PC-3 (cell line): ENCODE data around the gene SEMA4A. TPM values are rescaled to one million over a fixed set of nuclear protein-coding genes. Genes with fewer than 3 reads are reported as not detected.

ENCODE experiments used
- ATAC-seq: fragments of 200-7000 bp; cut with Tn5 transposase; 2 replicates; pipeline ENCODE4 v1.9.1; 2020; ENCODE audit warnings: mild to moderate bottlenecking, moderate library complexity
- BruUV-seq: library from RNA; stranded (reverse); fragments of 400-500 nt; replicated peaks from 2 replicates; lab custom pipeline; 2021; lab: Mats Ljungman, UMichigan
- CTCF ChIA-PET: fragments of 300-600 bp; sonication (Branson Sonifier 250); formaldehyde crosslinking; loops from one replicate; lab custom pipeline; 2022; ENCODE audit warnings: antibody characterized with exemption; lab: Charles Lee
- POLR2A ChIA-PET: fragments of 300-600 bp; sonication (Branson Sonifier 250); formaldehyde crosslinking; loops from one replicate; lab custom pipeline; 2022; ENCODE audit warnings: antibody characterized with exemption; ENCODE audit not compliant: unreplicated experiment; lab: Charles Lee
- DNase-seq: peaks from one replicate; pipeline ENCODE4 v3.0.0-alpha.2; 2015
- H2AFZ ChIP-seq: fragments of 300-600 bp; sonication (generic); 2 replicates; pipeline ENCODE4 v1.6.0; 2016; ENCODE audit warnings: antibody characterized with exemption, low read length
- H3F3A ChIP-seq: fragments of 300-600 bp; sonication (generic); one replicate; pipeline ENCODE4 v1.6.0; 2017; ENCODE audit warnings: antibody characterized with exemption, low read length, control low read depth, mild to moderate bottlenecking; ENCODE audit not compliant: unreplicated experiment
- H3K27ac ChIP-seq: fragments of 300-600 bp; sonication (generic); 2 replicates; pipeline ENCODE4 v1.5.1; 2016; ENCODE audit warnings: mild to moderate bottlenecking, low read length
- H3K27me3 ChIP-seq: fragments of 300-600 bp; sonication (generic); 2 replicates; pipeline ENCODE4 v1.6.1; 2016; ENCODE audit warnings: low read length, mixed read lengths
- H3K36me3 ChIP-seq: fragments of 300-600 bp; sonication (generic); 2 replicates; pipeline ENCODE4 v1.6.1; 2016; ENCODE audit warnings: low read depth, mixed run types, low read length, mixed read lengths
- H3K4me1 ChIP-seq: fragments of 300-600 bp; sonication (generic); 2 replicates; pipeline ENCODE4 v1.5.1; 2016; ENCODE audit warnings: low read length; ENCODE audit not compliant: insufficient read depth
- H3K4me2 ChIP-seq: fragments of 300-600 bp; sonication (generic); 2 replicates; pipeline ENCODE4 v1.6.0; 2016; ENCODE audit warnings: low read length
- H3K4me3 ChIP-seq: fragments of 300-600 bp; sonication (generic); 2 replicates; pipeline ENCODE4 v1.5.1; 2016; ENCODE audit warnings: mild to moderate bottlenecking, low read length, mixed read lengths
- H3K79me2 ChIP-seq: fragments of 300-600 bp; sonication (generic); 2 replicates; pipeline ENCODE4 v1.6.1; 2017; ENCODE audit warnings: low read length, mixed read lengths
- H3K9ac ChIP-seq: fragments of 300-600 bp; sonication (generic); 2 replicates; pipeline ENCODE4 v1.6.0; 2016; ENCODE audit warnings: mild to moderate bottlenecking, low read length
- H3K9me2 ChIP-seq: fragments of 300-600 bp; sonication (generic); replicated peaks from 2 replicates; pipeline ENCODE4 v1.6.1; 2016; ENCODE audit warnings: mixed run types, low read length, mixed read lengths
- H3K9me3 ChIP-seq: fragments of 300-600 bp; sonication (generic); 2 replicates; pipeline ENCODE4 v1.6.1; 2016; ENCODE audit warnings: low read length, mixed read lengths
- H4K20me1 ChIP-seq: fragments of 300-600 bp; sonication (generic); 2 replicates; pipeline ENCODE4 v1.6.1; 2016; ENCODE audit warnings: low read length, mixed read lengths
- EZH2 ChIP-seq: fragments of 300-600 bp; sonication (generic); IDR thresholded peaks from one replicate; pipeline ENCODE4 v1.6.1; 2017; ENCODE audit warnings: antibody characterized with exemption, mild to moderate bottlenecking, low read length; ENCODE audit not compliant: unreplicated experiment
- EZH2phosphoT487 ChIP-seq: fragments of 300-600 bp; sonication (generic); IDR thresholded peaks from 2 replicates; pipeline ENCODE4 v1.6.1; 2018; ENCODE audit warnings: mild to moderate bottlenecking, antibody characterized with exemption, low read length, borderline replicate concordance
- intact Hi-C: fragments of 100-400 bp; cut with micrococcal nuclease; formaldehyde crosslinking; loops from 2 replicates; pipeline ENCODE4 v1.9.0; 2023
- total RNA-seq: library from RNA; depleted of rRNA; stranded (reverse); fragments of >200 nt; gene quantifications from 2 replicates; pipeline ENCODE4 v1.2.3, GENCODE V29; 2014
- TF ChIP-seq, protein P1 (sequence below): fragments of 300-600 bp; sonication (generic); conservative IDR thresholded peaks from 2 replicates; pipeline ENCODE4 v1.5.1; 2017; ENCODE audit warnings: antibody characterized with exemption, low read depth, mild to moderate bottlenecking, low read length

Gene SEMA4A
- total RNA-seq, 1 experiment from 2014 or later = 5.8 TPM

GRCh38 chr1:156160000-156160742, 6.8 kb downstream of the SEMA4A start:
- Histone ChIP-seq H3K36me3 (no peaks in the 10 kb centered on the region), H3K4me3 (no peak overlapping the region), H3K4me2 (no peak overlapping the region), H3K9ac (no peak overlapping the region), H4K20me1 (no peaks in the 10 kb centered on the region), H3K79me2 (no peaks in the 10 kb centered on the region), H2AFZ (no peak overlapping the region), H3K4me1 (peaks cover 12% of the 10 kb centered on the region), H3K9me3 (no peaks in the 10 kb centered on the region), H3F3A (no peaks in the 10 kb centered on the region), H3K9me2 (no peaks in the 10 kb centered on the region), H3K27me3 (no peaks in the 10 kb centered on the region), H3K27ac (no peak overlapping the region)
- DNase-seq = no peak
- POLR2A ChIA-PET = no interaction called here
- CTCF ChIA-PET = no interaction called here
- intact Hi-C loops = no loop called here
- BruUV-seq = no TSS peak
- TF ChIP-seq EZH2phosphoT487 = no peak
- TF ChIP-seq EZH2 = no peak
- TF ChIP-seq, protein P1, sequence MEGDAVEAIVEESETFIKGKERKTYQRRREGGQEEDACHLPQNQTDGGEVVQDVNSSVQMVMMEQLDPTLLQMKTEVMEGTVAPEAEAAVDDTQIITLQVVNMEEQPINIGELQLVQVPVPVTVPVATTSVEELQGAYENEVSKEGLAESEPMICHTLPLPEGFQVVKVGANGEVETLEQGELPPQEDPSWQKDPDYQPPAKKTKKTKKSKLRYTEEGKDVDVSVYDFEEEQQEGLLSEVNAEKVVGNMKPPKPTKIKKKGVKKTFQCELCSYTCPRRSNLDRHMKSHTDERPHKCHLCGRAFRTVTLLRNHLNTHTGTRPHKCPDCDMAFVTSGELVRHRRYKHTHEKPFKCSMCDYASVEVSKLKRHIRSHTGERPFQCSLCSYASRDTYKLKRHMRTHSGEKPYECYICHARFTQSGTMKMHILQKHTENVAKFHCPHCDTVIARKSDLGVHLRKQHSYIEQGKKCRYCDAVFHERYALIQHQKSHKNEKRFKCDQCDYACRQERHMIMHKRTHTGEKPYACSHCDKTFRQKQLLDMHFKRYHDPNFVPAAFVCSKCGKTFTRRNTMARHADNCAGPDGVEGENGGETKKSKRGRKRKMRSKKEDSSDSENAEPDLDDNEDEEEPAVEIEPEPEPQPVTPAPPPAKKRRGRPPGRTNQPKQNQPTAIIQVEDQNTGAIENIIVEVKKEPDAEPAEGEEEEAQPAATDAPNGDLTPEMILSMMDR = no peak
- no peak for ATAC-seq

- peaks cover 12% of the 10 kb centered on the region for H3K4me1 ChIP-seq
- no peaks in the 10 kb centered on the region for H3K9me2 ChIP-seq
- no peaks in the 10 kb centered on the region for H3F3A ChIP-seq
- ATAC-seq = no peak
- H3K4me3 ChIP-seq = no peak overlapping the region
- no peaks in the 10 kb centered on the region for H3K36me3 ChIP-seq
- H4K20me1 ChIP-seq = no peaks in the 10 kb centered on the region
- no peaks in the 10 kb centered on the region for H3K27me3 ChIP-seq
- H3K4me2 ChIP-seq = no peak overlapping the region
- intact Hi-C loops = no loop called here
- ChIA-PET CTCF (no interaction called here), POLR2A (no interaction called here)
- no TSS peak for BruUV-seq
- H3K79me2 ChIP-seq = no peaks in the 10 kb centered on the region
- TF ChIP-seq EZH2 (no peak), EZH2phosphoT487 (no peak)
- TF ChIP-seq, protein P1 = no peak
- DNase-seq = no peak
- no peak overlapping the region for H2AFZ ChIP-seq
- no peak overlapping the region for H3K9ac ChIP-seq
- no peaks in the 10 kb centered on the region for H3K9me3 ChIP-seq
- no peak overlapping the region for H3K27ac ChIP-seq
Measured at GRCh38 chr1:156160743-156161171, 7.4 kb downstream of the SEMA4A start.

DNA sequence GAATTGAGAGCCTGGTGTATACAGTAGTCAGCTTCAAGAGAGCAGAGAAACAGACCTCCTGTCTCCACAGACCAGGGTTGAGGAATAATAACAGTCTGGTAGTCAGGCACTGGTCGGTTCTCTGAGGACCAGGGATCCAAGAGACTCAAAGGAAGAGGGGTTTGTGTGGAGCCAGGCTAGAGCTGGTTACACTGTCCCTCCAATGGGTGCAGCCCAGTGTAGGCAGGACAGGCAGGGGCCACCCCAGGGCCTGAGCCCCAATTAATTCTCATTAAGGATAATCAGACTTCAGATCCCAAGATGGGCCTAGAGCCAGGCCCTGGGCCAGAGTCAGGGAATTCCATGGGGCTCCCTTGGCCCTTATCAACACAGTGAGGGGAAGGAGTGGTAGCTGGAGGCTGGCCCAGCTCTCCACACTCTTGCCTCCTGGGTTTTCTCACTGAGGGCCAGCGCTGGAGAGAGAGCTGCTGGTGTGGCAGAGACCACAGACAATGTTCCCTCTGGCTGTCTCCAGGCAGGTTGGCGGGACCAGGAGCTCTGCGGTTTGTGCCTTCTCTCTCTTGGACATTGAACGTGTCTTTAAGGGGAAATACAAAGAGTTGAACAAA, 9.1 kb downstream of the SEMA4A start:
- Histone ChIP-seq H3K9me2 (no peaks in the 10 kb centered on the region), H3K36me3 (no peaks in the 10 kb centered on the region), H3F3A (no peaks in the 10 kb centered on the region), H3K9ac (no peak overlapping the region), H3K4me2 (no peak overlapping the region), H3K79me2 (no peaks in the 10 kb centered on the region), H2AFZ (no peak overlapping the region), H3K4me3 (no peak overlapping the region), H4K20me1 (no peaks in the 10 kb centered on the region), H3K4me1 (peaks cover 12% of the 10 kb centered on the region), H3K27me3 (no peaks in the 10 kb centered on the region), H3K9me3 (no peaks in the 10 kb centered on the region), H3K27ac (no peak overlapping the region)
- ChIA-PET POLR2A (no interaction called here), CTCF (interaction anchor here (0.8 kb wide), 1 partner anchor 17 kb away, joined by 4 read pairs; no protein-coding TSS in a partner anchor)
- no peak for DNase-seq
- ATAC-seq = no peak
- intact Hi-C loops = no loop called here
- BruUV-seq = no TSS peak
- TF ChIP-seq, protein P1 = no peak
- no peak for TF ChIP-seq EZH2
- TF ChIP-seq EZH2phosphoT487 = no peak
